GM10266 (cell line): Measurements from ENCODE around the gene TULP1.

Source experiments
- DNase-seq: peaks from one replicate; pipeline ENCODE4 v3.0.0; 2012; ENCODE audit errors: extremely low spot score
- TF ChIP-seq, protein P1 (sequence below): IDR thresholded peaks from 2 replicates; pipeline ENCODE4 v1.5.1; 2012; ENCODE audit warnings: mild to moderate bottlenecking, low read depth; ENCODE audit not compliant: control insufficient read depth, insufficient read depth; ENCODE audit errors: missing control alignments

Gene TULP1

DNA sequence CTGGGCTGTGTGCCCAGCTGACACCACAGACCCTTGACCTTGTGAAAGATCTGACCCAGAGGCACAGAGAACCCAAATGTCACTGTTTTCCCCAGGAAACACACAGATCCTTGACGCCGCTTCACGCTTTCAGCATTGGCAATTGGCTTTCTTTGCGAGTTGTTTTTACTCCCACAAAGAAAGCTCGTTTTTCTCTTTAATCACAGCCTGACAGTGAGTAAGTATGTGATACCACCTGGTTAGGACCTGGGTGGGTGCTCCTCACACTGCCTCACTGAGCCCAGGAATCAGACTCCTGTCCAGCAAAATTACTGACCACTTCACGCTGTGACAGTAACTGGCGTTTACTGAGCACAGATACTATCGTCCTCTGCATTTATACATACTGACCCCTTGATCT, 31.5 kb downstream of the TULP1 start:
- TF ChIP-seq, protein P1, sequence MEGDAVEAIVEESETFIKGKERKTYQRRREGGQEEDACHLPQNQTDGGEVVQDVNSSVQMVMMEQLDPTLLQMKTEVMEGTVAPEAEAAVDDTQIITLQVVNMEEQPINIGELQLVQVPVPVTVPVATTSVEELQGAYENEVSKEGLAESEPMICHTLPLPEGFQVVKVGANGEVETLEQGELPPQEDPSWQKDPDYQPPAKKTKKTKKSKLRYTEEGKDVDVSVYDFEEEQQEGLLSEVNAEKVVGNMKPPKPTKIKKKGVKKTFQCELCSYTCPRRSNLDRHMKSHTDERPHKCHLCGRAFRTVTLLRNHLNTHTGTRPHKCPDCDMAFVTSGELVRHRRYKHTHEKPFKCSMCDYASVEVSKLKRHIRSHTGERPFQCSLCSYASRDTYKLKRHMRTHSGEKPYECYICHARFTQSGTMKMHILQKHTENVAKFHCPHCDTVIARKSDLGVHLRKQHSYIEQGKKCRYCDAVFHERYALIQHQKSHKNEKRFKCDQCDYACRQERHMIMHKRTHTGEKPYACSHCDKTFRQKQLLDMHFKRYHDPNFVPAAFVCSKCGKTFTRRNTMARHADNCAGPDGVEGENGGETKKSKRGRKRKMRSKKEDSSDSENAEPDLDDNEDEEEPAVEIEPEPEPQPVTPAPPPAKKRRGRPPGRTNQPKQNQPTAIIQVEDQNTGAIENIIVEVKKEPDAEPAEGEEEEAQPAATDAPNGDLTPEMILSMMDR: no peak
- no peak for DNase-seq

DNA sequence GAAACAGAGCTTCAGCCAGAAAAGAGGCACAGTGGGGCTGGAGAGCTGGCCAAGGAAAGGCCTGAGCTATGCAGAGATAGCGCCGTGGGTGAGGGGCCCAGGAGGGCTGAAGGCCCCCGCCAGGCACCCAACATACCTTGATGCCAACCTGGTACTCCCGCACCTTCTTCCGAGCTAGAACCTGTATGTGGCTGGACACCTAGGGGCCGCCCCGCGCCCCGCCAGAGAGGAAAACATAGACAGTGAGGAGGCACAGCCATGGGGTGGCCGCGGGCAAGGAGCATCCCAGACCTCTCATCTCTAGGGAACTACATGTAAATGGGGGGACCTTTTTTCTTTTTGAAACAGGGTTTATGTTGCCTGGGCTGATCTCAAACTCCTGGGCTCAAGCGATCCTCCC, 32.5 kb downstream of the TULP1 start:
- TF ChIP-seq, protein P1: no peak
- no peak for DNase-seq

DNA sequence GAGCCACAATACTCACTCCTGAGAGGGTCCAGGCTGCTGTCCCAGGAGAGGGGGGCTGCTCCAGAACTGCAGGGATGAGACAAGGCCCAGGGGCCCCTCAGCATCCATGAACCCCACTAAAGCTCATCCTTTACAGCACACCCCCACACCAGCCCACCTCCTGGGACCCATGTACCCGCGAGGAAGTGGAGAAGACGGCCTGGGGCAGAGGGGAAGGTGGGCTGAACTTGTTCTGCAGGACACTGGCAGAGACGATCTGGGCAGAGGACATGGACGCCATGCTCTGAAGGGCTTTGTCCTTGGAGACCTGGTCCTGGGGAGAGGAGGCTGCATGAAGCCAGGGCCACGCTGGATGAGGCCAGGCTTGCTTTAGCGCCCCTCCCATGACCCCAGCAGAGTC, 34.4 kb downstream of the TULP1 start:
- TF ChIP-seq, protein P1: no peak
- DNase-seq: no peak

DNA sequence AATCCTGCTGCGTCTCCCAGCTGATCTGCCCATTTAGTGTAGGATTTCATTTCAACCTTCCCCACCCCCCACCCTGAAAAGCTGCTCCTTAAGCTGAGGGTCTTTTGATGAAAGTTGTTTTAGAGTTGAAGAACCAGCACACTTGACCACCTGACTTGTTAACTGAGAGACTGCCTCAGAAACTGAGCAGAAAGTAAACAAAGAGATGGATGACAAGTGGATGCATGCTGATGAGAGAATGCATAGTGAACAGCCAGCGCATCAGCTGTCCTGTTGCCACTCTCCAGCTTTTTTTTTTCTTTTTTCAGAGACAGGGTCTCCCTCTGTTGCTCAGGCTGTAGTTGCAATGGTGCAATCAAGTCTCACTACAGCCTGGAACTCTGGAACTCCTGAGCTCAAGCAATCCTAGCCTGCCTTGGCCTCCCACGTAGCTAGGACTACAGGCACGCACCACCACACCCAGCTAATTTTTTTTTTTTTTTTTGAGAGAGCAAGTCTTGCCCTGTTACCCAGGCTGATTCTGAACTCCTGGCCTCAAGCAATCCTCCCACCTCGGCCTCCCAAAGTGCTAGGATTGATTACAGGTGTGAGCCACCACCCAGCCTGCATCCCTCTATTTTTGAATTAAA, 35.0 kb downstream of the TULP1 start:
- TF ChIP-seq, protein P1: no peak
- no peak for DNase-seq

DNA sequence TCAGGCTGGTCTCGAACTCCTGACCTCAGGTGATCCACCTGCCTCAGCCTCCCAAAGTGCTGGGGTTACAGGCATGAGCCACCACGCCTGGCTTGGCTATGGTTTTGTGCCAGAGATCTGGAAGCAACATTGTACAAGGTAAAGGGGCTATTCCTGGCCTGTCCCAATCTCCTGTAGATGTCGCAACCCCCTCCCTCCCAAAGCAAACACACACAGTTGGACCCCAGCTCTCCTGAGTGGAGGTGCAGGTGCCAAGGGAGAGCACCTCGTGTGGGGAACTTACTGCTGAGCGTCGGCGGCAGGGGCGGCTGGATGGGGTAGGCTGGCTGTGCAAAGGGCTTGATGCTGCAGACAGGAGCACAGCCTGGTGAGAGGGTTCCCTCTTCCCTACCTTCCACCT, 35.7 kb downstream of the TULP1 start:
- TF ChIP-seq, protein P1: no peak

DNA sequence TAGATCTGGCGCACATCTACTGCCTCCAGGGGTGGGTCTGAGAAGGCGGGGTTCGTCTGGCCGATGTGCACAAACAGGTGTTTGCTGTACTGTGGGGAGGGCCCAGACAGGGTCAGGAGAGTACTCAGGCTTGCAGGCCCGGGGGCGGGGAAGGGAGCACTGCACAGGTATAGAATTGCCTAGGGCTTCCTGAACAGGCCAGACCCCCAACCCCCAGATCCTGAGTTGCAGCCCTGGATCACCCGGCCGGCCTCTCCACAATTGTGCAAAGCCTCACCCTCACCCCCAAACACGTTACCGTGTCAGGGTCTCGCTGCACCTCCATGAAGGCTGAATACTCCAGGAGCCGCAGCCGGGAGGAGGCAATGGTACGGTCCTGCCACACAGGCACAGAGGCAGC, 36.7 kb downstream of the TULP1 start:
- no peak for DNase-seq
- TF ChIP-seq, protein P1: no peak

More for the DNA sequence above, 35.7 kb downstream of the TULP1 start:
- no peak for DNase-seq

DNA sequence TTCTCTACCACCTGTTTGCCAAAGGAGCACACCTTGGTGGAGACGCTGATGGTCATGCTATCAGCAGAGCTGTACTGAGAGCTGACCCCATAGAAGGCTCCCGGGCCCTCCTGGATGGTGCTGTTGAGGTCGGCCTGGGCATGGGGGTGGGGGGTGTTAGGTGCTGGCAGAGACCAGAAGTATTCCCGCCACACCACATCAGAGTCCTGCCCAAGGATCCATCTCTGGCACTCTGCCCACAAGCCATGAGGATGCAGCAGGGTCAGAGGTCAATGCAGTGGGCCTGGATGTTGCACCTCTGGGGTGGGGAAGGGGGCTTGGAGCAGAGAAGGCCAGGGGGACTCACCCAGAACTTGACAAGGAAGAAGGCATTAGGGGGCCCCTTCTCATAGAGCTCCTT, 37.1 kb downstream of the TULP1 start:
- DNase-seq: no peak
- TF ChIP-seq, protein P1: no peak
